Activated CD8-positive, alpha-beta memory T cell treated with anti-CD3 and anti-CD28 coated beads, Interleukin-2, amount 50 U/mL, for 24 hours (primary cell): ENCODE measurements around the gene EEF1E1.

Experiments used
- DNase-seq: peaks from one replicate; pipeline ENCODE4 v3.0.0-alpha.2; 2020; ENCODE audit errors: extremely low read depth

The EEF1E1 gene

DNA sequence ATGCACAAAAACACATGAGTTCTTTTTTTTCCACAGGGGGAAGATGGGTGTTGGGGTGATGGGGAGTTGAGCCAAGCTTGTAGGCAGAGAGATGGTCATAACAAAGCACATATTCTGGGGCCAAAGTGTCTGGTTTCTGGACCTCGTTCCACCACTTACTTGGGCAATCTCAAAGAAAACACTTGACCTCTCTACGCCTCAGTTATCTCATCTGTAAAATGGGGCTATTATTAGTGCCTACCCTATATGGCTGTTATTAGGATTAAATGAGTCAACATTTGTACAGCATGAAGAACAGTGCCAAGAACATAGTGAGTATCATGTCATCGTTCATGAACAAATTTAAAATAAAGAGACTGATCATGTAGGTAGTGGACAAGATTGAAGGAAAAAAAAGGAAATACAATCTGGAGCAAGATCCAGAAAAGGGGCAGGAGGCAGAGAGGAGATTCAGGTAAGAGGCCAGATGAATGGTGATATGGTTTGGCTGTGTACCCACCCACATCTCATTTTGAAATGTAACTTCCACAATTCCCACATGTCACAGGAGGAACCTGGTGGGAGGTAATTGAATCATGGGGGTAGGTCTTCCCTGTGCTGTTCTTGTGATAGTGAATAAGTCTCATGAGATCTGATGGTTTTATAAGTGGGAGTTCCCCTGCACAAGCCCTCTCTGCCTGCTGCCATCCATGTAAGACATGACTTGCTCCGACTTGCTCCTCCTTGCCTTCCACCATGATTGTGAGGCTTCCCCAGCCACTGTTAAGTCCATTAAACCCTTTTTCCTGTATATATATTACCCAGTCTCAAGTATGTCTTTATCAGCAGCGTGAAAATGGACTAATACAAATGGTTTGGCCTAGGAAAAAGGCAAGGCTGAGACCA lies 14.2 kb downstream of the EEF1E1 start:
- no peak for DNase-seq

DNA sequence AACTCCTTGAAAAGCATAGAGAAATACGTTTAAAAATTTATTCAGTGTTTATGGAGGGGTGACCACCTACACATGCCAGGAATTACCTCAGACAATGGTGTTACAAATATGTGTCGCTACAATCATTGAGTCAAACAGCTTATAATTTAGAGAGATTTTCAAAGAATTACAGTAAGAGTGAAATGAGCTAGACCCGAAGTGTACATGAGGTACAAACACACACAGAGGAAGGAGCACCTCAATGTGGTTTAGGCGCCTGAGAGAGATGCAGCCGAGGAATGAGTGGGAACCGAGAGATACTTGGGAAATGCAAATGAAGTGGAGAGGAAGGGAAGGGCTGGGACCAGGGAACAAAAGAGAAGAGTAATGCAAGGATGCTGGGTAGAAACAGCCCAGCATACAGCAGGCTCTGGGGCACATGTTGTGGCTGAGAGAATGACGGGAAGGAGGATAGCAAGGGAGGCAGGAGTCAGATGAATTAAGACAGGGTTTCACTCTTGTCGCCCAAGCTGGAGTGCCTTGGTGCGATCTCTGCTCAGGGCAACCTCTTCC lies 15.5 kb downstream of the EEF1E1 start:
- no peak for DNase-seq

DNA sequence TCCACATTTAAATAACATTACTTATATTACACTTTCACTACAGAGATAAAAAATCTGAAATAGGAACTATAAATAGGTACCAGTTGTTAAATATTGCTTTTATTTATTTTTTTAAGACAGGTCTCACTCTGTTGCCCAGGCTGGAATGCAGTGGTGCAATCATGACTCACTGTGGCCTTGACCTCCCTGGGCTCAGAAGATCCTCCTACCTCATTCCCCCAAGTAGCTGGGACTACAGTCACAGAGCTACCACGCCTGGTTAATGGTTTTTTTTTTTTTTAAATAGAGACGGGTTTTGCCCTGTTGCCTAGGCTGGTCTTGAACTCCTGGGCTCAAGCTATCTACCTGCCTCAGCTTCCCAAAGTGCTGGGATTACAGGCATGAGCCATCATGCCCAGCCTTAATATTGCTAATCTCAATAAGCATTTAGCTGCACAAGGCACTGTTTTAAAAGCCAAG lies 17.3 kb downstream of the EEF1E1 start:
- DNase-seq, result no peak

DNA sequence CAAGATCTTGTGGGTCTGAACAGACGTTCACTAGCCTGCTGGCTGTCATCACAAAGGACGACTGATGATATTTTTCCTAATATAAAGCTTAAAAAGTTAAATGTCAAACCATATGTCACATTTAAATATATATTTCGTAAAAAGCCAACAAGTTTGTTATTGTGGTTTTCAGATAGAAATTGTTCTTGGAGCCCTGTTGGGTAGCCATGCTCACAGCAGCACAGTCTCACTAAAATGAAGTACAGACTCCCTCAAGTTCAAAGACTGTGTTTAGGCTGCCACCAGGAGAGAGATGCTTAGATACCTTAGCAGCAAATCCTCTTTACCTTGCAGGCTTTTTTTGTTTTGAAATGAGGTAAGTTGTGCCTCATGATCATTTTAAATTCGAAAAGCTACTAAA lies 17.8 kb downstream of the EEF1E1 start:
- no peak for DNase-seq

DNA sequence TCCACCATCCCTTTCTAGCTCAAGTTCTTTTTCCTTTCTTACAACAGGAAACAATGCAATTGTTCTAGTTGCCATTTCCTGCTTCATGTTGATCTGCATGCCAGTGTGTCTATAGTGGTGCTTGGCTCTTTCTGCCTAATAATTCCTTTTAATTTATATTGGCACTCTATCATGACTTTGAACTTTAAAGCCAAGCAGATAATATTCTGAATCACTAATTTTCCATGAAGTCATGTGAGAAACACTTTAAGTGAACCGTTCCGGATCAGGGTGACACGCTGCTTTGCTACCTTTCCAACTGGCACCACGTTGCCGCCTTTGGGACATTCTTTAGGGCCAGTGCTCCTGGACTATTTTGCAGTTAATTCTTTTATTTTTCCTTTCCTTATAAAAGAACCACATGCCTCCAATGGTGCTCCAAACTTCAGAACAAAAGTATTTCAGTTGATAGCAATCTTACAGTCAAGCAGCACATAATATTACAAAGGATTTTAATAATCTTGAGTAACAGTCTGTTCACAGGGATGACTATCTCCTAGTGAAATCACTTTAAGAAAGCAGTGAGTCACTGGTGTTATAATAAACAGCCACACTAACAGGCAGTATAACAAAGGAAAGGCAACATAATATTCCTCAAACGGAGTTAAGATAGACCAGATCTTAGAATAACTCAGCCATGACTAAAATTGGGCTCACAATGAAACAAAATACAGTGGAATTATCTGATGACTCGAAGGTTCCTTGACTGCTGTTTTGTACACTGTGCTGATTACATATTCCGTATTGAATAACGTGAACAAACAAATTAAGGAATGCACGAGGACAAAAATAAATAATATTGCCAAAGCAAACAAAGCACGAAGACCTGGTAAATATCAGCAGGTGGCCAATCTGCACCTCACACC lies 19.1 kb downstream of the EEF1E1 start:
- no peak for DNase-seq

DNA sequence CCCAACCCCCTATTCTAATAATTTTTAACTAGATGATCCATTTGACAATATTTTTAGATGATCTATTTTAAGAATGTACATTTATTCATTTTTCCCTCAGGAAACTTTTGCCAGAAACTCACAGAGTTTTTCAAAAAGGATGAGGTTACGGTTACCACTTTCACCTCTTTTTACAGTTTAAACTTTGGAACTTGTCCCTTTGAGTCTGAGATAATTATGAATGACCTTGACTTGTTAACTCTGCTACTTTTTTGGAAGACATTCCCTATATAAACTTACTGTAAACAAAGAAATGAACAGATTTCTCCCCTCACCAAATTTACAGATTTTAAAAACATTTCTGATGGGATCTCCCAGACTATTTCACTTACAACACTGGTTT lies 19.8 kb downstream of the EEF1E1 start:
- DNase-seq, result no peak

DNA sequence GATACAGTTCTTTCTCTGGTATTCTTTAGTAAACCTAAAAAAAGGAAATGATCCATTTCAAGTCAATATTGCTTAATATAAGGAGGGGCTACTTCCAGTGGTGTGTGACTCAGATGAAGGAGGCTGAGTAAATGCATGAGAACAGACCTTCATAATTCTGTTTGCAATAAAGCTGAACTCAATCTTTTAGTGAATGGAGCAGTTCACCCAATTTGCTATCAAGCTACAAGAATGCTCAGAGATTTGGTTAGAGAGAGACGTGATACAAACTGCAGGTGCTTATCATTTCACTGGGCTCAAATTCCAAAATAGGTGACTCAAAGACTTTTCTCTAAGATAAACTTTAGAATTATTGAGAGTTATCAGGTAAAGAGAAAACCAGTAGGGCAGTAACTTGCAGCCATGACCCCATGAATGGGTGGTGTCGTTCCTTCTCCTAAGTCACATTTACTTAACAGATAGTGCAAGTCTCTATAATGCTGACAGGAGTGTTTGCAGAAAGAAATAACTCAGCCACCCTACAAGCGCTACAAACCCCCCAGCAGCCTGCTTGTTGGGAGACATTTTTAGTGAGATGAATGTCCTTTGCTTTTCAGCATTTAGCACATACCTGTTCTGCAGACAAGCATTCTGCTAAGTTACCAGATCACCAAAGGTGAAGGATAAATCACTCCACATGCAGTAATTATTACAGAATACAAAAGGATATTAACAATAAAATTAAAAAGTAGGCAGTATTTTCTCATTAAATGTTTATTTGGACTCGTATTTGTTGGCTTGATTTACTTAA lies 21.8 kb downstream of the EEF1E1 start:
- DNase-seq, result no peak

DNA sequence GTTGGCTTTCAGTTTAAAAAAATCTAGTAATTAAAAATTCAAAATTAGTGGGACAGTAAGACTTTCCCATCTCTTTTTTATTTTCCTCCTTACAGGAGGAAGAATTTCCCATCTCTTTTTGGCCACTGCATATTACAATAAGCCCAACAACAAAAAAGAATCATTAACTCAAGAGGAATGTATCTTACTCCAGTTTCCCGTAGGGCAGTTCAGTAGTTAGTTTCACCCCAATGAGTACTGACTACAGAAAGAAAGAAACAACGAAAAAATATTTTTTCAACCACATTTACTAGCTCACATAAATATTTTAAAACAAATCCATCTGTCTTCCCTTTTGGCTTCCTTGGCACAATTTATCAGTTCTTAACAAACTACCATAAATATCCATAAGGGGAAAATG lies 23.2 kb downstream of the EEF1E1 start:
- DNase-seq, result no peak

DNA sequence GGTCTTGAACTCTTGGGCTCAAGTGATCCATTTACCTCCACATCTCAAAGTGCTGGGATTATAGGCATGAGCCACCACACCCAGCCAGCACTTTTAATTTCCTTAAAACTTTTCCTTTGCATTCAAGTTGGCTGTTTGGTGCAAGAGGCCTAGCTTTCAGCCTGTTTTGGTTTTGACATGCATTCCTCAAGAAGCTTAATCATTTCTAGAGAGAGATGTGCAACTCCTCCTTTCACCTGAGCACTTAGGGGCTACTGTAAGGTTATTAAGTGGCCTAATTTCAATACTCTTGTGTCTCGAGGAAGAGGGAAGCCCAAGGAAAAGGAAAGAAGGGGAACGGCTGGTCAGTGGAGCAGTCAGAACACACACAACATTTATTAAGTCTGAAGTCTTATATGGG lies 24.4 kb downstream of the EEF1E1 start:
- DNase-seq, result no peak

DNA sequence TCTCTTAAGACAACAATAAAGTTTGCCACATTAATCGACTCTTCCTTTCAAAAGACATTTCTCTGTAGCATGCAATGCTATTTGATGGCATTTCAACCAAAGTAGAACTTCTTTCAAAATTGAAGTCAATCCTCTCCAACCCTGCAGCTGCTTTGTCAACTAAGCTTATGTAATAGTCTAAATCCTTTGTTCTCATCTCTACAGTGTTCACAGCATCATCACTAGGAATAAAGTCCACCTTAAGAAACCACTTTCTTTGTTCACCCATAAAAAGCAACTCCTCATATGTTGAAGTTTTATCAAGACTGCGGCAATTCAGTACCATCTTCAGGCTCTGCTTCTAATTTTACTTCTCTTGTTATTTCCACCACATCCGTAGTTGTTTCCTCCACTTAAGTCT lies 26.6 kb downstream of the EEF1E1 start:
- DNase-seq, result no peak

DNA sequence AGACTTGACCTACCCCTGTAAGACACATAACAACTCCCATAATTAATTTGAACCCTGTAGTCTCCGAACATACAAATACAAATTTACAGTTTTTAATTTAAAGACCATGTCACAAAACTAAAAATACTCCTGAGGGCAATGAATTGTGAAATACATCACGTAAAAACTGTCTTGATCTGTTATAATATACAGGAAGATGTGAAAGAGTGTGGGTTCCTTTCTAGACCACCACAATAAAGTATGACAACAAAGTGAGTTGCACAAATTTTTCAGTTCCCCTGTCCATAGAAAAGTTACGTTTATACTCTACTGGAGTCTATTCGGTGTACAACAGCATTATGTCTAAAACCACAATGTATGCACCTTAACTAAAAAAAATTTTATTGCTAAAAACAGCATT lies 27.2 kb downstream of the EEF1E1 start:
- DNase-seq, result no peak

DNA sequence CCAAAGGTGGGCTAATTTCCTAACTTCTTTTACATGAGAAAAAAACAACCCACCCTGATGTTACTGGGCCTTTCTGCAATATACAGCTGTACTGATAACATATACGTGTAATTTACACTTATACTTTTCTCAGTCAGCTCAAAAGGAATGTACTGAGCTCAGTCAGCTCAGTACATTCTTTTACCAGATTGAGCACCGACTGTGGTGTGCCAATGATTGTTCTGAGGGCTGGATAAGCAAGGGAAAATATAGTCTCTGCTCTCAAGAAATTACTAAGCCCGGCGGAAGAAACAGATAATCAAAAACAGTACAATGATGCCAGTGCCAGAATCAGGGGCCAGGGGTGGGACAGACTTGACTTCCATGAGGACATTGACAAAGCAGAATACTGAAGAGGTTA lies 28.1 kb downstream of the EEF1E1 start:
- no peak for DNase-seq

DNA sequence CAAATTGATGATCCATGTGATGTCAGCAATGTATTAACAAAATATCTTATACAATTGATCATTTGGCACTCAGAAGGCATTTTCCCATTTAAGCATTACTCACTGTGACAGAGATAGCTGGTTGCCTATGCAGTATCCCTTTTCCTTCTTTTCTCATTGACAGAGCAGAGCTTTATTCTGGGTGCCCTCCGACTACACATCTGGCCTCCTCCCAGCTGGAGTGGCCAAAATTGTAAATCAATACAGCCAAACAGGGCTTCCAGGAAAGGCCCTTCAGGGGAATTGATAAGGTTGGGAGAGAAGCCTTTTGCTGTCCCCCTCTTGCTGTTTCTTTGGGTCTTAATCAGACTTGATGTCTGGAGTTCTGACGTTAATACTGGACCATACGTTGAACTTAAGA lies 28.6 kb downstream of the EEF1E1 start:
- DNase-seq, result no peak

DNA sequence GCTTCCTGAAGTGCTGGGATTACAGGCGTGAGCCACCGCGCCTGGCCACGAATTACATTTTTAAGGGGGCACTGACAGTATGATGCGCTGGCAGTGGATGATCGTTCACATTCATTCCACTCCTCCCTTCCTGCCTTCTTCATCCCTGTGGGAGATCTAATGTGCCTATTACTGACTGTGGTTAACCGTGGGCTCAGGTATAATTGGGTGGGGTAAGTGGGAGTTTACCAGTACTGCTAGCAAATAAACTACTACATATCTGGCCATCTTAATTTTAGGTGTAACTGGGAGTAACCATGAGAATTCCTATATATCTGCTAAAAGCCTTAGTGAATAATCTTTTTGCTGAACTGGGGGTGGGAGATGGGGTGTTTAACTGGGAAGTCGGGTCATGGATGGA lies 31.6 kb downstream of the EEF1E1 start:
- no peak for DNase-seq

DNA sequence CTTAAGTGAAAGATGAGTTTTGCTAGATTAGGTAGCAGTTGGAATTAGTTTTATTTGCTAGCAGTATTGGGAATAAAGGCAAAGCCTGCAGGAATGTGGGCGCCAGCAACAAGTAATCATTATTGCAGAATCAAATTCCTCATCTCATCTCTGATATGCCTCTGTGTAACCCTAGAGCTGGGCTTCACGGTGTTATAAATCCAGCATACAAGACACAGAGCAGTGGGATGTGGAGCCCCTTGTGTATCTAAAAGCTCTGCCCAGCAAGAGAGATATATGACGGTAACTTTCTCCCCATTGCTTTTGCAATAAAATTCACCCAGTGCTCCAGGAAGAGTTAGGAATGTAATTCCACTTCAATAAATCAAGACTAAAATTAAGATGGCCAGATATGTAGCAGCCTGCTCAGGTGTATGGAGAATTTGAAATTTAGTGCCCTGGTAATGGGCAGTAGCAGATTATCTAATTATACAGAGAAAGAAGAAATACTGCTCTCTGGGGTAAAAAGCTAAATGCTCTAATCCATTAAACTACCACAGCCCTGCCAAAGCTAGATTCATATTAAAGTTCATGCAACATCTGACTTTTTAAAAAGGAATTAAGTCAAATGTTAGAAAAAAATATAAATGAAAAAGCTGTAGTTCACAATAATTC lies 32.6 kb downstream of the EEF1E1 start:
- DNase-seq, result no peak

DNA sequence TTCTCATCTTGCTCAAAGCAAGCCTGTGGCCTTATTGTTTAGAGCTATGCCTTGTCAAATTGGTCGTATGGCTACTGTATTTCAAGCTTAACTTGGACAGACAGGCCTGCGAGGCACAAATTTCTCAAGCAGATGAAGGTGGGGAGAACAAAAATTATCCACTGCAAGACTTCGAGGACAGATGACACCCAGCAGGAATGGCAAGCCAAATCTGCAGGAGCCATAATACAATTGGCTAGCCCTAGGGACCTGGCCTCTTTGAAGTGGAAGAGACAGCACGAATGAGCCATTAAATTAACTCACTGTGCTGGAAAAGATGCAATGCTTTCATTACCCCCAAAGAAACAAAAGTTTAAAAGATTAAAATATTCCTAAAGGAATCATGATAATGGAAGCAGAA lies 33.2 kb downstream of the EEF1E1 start:
- no peak for DNase-seq

DNA sequence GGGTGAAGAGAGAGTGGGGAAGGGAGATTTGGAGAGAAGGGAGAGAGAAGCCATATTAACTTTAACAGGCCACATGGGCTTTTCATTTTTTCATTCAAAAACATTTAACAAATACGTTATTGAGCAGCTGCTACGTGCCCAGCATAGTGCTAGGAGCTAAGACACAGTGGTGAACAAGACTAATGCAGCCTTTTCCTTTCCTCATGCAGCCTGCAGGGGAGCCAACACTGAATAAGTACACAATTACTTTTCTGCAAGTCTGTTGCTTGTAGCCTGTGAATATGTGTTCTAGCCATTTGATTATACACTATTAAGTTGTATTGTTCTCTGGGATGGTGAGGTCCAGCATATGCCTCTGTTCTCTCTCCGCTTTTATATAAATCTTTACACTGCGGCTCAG lies 36.2 kb downstream of the EEF1E1 start:
- DNase-seq, result no peak

DNA sequence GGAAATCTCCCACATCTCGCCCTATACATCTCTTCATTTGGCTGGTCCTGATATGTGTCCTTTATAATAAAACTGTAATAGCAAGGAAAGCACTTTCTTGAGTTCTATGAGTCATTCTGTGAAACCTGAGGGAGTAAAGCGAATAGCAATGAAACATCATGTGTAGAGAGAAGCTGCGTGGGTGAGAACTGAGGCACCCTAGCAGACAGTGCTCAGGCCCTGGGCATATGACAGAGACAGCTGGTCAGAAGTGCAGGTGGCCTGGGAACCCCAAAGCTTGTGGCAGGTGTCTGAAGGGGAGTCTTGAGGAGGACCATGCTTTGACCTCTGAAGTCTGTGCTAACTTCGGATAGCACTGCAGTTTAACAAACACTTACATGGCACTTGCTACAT lies 36.8 kb downstream of the EEF1E1 start:
- peak; percentile 1 for DNase-seq

DNA sequence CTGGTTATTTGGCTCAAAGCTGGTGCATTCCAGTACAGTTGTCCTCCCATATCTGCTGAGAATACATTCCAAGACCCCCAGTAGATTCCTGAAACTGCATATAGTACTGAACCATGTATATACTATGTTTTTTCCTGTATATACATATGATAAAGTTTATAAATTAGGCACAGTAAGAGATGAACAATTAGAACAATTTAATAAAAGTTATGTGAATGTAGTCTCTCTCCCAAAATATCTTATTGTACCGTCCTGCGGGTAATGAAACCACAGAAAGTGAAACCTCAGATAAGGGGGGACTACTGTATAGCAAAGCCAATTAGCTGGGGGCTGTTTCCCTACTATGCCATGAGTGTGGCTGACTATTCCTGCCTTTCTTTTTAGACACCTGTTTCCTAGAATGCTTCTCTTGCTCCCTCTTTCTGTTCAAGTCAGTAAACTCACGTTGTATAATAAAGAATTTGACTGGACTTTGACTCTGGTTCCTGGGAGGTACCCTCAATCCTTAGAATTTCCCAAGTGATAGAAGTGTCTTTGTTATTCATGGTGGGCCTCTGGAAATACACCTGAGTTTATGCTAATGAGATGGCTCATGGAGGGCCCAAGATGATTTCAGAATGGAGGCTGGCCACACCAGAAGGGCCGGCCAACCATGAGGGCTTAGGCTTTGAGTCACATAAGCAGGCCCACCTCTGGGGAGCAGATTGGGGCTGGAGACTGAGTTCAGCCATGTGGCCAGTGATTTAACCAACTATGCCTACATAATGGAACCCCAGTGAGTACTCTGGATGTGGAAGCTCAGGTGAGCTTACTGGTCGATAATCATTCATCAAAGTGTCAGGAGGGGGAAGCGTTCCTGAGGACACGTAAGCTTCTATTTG lies 37.5 kb downstream of the EEF1E1 start:
- no peak for DNase-seq
